Measurements from ENCODE around the gene ZNF830. TPM values are rescaled to one million over a fixed set of nuclear protein-coding genes. Genes with fewer than 3 reads are reported as not detected.

Gene ZNF830
- total RNA-seq, 1 experiment from 2014 or later, result 11.1 TPM

DNA sequence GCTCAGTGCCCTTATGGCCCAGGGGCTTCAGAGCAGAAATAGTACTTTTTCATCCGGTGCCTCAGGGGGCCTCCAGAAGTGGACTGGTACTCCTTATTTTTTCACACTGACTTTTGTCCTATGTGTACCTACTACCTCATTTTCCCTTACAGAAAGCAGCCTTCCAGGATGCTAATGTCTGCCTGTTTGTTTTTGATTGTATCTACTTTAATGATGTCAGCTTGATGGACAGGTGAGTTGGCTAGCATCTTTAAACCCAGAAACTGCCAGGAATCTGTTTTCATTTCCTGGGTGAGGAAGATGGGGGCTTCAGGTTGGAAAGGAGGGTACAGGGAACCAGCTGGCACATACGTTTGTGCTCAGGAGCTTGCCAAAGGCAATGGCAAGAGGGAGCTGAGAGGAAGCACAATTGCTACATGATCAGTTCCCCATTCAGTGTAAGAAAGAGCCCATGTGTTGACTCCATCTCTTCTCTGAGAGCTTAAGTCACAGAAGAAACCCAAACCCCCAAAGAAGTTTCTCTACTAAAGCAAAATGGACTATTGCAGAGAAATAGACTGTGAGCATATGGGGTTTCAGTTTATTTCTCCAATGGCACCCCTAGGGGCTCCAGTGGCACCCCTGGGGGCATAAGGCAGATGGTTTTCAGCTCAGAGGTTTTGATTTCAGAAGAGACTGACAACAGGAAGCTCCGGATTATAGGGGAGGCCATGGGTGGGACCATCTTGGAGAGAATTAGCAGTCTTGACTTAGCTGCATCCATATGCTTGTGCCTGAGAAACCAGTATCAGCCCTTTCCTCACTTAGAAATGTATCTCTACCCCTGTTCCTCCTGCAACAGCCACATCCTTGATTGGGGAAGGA lies 35.3 kb downstream of the ZNF830 start:
- Histone ChIP-seq H4K20me1 (ENCODE audit: insufficient read depth) (no peaks in the 10 kb centered on the region), H3K79me2 (ENCODE audit: insufficient read depth, low read length) (no peaks in the 10 kb centered on the region)
- BruUV-seq (replicated peaks), result no TSS peak

More for the DNA sequence above, 35.3 kb downstream of the ZNF830 start:
- TF ChIP-seq CEBPB (IDR thresholded peaks at IDR 0.05; ENCODE audit: low read depth) (no peak), ZFX (IDR thresholded peaks at IDR 0.05) (no peak), SIN3A (IDR thresholded peaks at IDR 0.05; ENCODE audit: low read depth) (no peak), POLR2A (IDR thresholded peaks at IDR 0.05; ENCODE audit: borderline replicate concordance, extremely low read depth, insufficient read depth, insufficient read length) (no peak), FOSL1 (IDR thresholded peaks at IDR 0.05; ENCODE audit: low read depth) (no peak), CBX3 (IDR thresholded peaks at IDR 0.05; ENCODE audit: low read depth) (no peak), EZH2 (IDR thresholded peaks at IDR 0.05) (no peak), TCF7L2 (IDR thresholded peaks at IDR 0.05; ENCODE audit: borderline replicate concordance, extremely low read depth, insufficient read depth, insufficient read length) (no peak), EZH2phosphoT487 (IDR thresholded peaks at IDR 0.05; ENCODE audit: borderline replicate concordance) (no peak), RAD21 (IDR thresholded peaks at IDR 0.05; ENCODE audit: low read depth) (no peak), SRF (IDR thresholded peaks at IDR 0.05; ENCODE audit: low read depth) (no peak), EGR1 (IDR thresholded peaks at IDR 0.05; ENCODE audit: low read depth) (no peak), ZNF274 (IDR thresholded peaks at IDR 0.05; ENCODE audit: low read depth, low read length) (no peak), JUND (IDR thresholded peaks at IDR 0.05) (no peak), YY1 (IDR thresholded peaks at IDR 0.05; ENCODE audit: extremely low read depth, insufficient replicate concordance, low read depth, low read length) (no peak)
- TF ChIP-seq, protein P1, sequence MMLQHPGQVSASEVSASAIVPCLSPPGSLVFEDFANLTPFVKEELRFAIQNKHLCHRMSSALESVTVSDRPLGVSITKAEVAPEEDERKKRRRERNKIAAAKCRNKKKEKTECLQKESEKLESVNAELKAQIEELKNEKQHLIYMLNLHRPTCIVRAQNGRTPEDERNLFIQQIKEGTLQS (IDR thresholded peaks at IDR 0.05), result no peak
- TF ChIP-seq, protein P2, sequence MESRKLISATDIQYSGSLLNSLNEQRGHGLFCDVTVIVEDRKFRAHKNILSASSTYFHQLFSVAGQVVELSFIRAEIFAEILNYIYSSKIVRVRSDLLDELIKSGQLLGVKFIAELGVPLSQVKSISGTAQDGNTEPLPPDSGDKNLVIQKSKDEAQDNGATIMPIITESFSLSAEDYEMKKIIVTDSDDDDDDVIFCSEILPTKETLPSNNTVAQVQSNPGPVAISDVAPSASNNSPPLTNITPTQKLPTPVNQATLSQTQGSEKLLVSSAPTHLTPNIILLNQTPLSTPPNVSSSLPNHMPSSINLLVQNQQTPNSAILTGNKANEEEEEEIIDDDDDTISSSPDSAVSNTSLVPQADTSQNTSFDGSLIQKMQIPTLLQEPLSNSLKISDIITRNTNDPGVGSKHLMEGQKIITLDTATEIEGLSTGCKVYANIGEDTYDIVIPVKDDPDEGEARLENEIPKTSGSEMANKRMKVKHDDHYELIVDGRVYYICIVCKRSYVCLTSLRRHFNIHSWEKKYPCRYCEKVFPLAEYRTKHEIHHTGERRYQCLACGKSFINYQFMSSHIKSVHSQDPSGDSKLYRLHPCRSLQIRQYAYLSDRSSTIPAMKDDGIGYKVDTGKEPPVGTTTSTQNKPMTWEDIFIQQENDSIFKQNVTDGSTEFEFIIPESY (IDR thresholded peaks at IDR 0.05; ENCODE audit: extremely low read depth, insufficient replicate concordance, low read length), result no peak
- TF ChIP-seq, protein P3, sequence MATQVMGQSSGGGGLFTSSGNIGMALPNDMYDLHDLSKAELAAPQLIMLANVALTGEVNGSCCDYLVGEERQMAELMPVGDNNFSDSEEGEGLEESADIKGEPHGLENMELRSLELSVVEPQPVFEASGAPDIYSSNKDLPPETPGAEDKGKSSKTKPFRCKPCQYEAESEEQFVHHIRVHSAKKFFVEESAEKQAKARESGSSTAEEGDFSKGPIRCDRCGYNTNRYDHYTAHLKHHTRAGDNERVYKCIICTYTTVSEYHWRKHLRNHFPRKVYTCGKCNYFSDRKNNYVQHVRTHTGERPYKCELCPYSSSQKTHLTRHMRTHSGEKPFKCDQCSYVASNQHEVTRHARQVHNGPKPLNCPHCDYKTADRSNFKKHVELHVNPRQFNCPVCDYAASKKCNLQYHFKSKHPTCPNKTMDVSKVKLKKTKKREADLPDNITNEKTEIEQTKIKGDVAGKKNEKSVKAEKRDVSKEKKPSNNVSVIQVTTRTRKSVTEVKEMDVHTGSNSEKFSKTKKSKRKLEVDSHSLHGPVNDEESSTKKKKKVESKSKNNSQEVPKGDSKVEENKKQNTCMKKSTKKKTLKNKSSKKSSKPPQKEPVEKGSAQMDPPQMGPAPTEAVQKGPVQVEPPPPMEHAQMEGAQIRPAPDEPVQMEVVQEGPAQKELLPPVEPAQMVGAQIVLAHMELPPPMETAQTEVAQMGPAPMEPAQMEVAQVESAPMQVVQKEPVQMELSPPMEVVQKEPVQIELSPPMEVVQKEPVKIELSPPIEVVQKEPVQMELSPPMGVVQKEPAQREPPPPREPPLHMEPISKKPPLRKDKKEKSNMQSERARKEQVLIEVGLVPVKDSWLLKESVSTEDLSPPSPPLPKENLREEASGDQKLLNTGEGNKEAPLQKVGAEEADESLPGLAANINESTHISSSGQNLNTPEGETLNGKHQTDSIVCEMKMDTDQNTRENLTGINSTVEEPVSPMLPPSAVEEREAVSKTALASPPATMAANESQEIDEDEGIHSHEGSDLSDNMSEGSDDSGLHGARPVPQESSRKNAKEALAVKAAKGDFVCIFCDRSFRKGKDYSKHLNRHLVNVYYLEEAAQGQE (IDR thresholded peaks at IDR 0.05; ENCODE audit: low read depth), result no peak
- no peak overlapping the region for H3K4me2 ChIP-seq (ENCODE audit: low read length)
- no peak overlapping the region for H2AFZ ChIP-seq (ENCODE audit: low read depth, low read length, poor library complexity, severe bottlenecking)
- H3K9ac ChIP-seq (ENCODE audit: low read length), result no peak overlapping the region
- H3K27ac ChIP-seq (ENCODE audit: low read depth, low read length), result no peak overlapping the region
- intact Hi-C loops (cut with micrococcal nuclease), result loop anchor here (5.0 to 10.0 kb wide), 3 partner anchors 541 to 751 kb away; partner anchors contain the start of gene SLFN12L
- no peak for ATAC-seq
- no peaks in the 10 kb centered on the region for H3K27me3 ChIP-seq (ENCODE audit: insufficient read depth, low read length)
- ChIA-PET POLR2A (no interaction called here), CTCF (interaction anchor here (1.0 to 1.2 kb wide), 3 partner anchors 119 to 123 kb away, joined by 3 read pairs; no protein-coding TSS in a partner anchor), RAD21 (ENCODE audit: low non-redundant PET in 1 of 2, low total read pairs in 2 of 2, uncharacterized antibody in 2 of 2, unreplicated experiment in 2 of 2) (no interaction called here)
- peaks cover 31 to 64% of the 10 kb centered on the region in 2 experiments; a peak in 3 of 4 replicates for H3K36me3 ChIP-seq (ENCODE audit: control insufficient read depth in 1 of 2, insufficient read depth in 2 of 2, low read length in 2 of 2)
- H3K4me1 ChIP-seq (ENCODE audit: control insufficient read depth in 1 of 2, insufficient read depth in 2 of 2, low read length in 2 of 2), result no peaks in the 10 kb centered on the region
- no peaks in the 10 kb centered on the region for H3K9me3 ChIP-seq (ENCODE audit: control insufficient read depth in 1 of 2, insufficient read depth in 1 of 2, low read depth in 1 of 2, low read length in 2 of 2)
- H3K4me3 ChIP-seq (replicated peaks in 1 of 2; ENCODE audit: low read depth in 1 of 2, low read length in 2 of 2), result no peak overlapping the region
- no peak for DNase-seq (ENCODE audit: low read depth, low spot score)
- H3K9me2 ChIP-seq (ENCODE audit: insufficient read depth), result no peaks in the 10 kb centered on the region
